Stimulated activated CD8-positive, alpha-beta memory T cell treated with anti-CD3 and anti-CD28 coated beads, Interleukin-4, amount 100 ng/mL, for 4 hours (primary cell): ENCODE measurements around the gene CRYGA.

Experiments
- DNase-seq, 2 donors: peaks; one replicate each; pipeline ENCODE4 v3.0.0-alpha.2; 2020; ENCODE audit warnings: low read depth in 2 of 2, low spot score in 1 of 2

The CRYGA gene

GRCh38 chr2:208163489-208163888 is at the start of gene CRYGA:
CRYGA (minus strand) TSS chr2:208163589; CDS start chr2:208163556, 33 bp downstream.
- no peak for DNase-seq

GRCh38 chr2:208210688-208211451 is 47.5 kb upstream of the CRYGA start:
- DNase-seq, result no peak

- DNase-seq, result no peak
Measured at GRCh38 chr2:208208335-208209085, 45.1 kb upstream of the CRYGA start.

GRCh38 chr2:208207769-208208168 is 44.4 kb upstream of the CRYGA start:
- DNase-seq, result no peak

- DNase-seq, result no peak
Measured at GRCh38 chr2:208204166-208204565, 40.8 kb upstream of the CRYGA start.

GRCh38 chr2:208195531-208195930 is 32.1 kb upstream of the CRYGA start:
- DNase-seq, result no peak

DNA sequence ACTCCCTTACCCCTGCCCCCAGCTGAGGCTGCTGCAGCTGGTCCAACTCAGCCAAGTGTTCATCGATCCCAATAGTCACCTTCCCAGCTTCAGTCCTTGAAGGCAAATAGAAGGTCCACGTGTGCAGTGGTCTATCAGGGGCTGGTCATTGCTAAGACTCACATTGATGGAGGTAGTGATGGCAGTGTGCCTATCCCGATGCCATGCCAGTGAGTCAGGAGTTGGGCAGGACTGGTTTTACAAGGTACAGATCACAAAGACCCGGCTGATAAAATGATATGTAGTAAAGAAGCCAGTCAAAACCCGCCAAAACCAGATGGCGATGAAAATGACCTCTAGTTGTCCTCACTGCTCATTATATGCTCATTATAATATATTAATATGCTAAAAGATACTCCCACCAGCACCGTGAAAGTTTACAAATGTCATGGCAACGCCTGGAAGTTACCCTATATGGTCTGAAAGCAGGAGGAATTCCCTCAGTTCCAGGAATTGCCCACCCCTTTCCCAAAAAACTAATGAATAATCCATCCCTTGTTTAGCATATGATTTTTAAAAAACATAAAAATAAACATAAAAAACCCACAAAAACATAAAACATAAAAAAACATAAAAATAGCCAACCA is 29.3 kb upstream of the CRYGA start:
- DNase-seq, result no peak

DNA sequence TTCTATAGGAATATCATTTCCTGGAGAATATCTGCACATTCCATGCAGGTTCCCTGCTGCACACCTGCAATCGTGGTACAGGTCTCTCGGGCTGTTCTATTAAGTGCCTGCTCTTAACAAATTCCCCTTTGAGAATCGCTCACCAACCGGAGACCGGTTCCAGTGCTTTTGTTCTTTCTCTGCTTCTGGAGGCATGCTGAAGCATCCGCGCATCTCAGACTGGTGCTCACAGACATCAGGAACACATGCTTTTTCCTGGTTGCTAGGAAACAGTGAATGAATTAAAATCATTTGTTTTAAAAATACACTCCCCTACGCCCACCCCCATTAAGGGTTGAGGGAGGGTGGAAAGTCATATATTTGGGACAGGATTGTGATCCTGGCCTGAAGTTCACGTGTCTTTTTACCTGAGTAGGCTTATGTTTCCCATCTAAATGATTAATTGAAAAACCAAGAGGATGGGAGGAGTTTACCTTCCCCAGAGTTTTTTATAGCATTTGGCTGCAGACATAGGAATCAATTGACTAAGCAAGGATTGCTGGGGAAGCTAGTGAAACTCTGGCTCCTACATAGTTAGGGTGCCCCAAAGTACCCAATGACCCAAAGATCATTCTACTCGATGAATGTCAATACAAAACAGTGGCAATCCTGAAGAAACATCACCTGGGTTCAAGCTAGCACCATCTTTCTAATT is 26.6 kb upstream of the CRYGA start, which contains the start of gene C2orf80:
Gene C2orf80 (minus strand): TSS at position 221 of the 694 bp plus-strand sequence. CDS start 3,044 bp downstream, outside the sequence.
- no peak for DNase-seq

GRCh38 chr2:208189069-208189809 is 25.9 kb upstream of the CRYGA start:
- no peak for DNase-seq

DNA sequence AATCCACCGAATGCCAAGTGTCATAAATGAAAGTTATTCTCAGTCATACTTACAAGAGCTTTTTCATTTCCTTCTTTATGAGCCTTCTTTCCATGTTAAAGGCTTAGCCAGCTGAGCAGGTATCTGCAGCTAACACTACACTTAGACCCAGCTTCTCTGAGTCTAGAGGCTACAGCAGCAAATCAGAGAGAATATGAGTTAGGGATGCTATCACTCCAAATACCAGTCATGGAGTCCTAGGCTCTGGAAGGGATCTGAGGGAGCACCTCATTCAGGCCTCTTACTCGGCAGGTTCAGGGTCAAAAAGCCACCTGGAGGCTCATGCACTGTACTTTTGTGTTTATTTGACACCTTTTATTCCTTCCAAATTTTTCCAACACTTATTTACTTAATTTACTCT is 23.5 kb upstream of the CRYGA start:
- no peak for DNase-seq

DNA sequence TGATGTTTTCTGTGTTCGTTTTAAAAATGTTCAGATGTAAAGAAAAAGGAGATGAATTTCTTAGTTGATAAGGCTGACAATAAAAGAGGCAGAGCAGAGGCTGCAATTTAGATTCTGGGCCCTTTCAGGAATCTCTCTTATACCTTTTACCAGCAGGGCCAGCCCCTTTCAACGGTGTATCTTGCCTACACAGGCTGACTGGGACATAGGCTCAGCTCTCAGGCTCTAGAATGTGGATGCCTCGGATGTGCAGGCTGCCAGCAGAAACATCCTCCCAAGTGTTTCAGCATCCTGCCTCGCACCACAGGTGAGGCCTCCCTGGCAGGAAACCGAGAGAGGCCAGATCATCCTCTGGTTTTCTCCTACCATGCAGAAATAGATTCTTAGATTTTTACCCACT is 23.1 kb upstream of the CRYGA start:
- DNase-seq, result no peak

DNA sequence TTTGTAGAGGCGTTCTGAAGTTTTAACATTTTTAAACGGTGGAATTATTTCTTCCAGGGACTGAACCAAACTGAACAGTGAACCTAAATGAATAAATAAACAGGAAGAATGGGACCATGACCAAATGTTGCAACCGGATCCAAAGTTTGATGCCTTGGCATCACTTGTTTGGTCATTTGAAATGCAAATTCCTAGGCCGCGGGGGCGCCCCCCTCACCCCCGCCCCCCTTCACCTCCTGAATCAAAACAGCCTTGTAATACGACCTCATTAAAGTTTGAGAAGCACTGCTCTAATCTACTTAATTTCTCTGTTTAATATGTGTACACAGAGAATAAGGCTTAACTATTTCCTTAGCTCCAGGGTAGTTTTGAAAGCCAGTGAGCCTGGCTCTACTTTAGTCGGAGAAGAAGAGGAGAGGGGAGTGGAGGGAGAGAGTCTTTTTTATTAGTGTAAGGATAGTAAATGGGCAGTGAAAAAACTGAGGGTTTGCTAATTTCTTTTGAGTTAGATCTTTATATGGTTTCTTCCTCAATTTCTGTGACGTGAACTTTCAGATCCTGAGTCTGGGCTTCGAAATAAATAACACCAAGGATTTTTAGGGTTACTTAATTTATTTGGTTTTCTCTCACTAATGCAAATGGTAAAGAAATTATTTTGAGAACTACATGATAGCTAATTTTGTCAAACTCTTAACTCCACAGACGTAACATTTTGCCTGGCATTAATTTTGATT is 20.8 kb upstream of the CRYGA start:
- no peak for DNase-seq

DNA sequence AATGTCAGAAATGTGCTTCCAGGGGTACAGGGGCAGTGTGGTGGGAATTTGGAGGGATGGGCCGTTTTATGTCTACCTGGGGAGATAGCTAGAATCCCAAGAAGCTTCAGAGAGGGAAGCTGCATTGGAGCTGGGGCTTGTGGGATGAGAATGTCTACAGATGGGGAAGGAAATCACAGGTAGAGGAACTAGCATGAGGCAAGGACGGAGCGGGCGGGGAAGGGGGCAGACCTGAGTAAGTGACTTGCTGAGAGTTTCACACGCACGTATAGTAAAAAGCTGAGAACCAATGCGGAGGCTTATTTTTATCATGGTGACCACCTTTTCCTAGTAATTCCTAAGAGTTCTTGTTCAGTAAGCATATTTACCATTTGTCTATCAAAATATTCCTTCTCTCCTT is 20.1 kb upstream of the CRYGA start:
- no peak for DNase-seq

DNA sequence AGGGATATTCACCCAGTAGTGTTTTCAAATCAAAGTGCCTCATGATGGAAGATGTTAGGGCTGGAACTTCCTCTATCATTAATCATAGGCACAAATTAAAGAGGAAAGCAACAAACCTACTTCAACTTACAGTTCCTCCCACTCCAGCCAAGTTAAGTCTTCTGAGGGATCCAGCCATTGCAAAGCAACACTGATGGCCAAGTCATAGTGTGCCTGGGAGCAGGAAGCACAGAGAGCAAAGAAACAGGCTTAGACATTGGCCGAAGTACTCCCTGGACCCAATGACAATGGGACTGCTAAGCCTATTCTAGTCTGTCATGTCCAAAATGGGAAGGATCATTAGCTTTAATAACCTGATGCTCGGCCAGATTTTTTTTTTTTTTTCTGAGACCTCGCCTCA is 19.4 kb upstream of the CRYGA start:
- no peak for DNase-seq

DNA sequence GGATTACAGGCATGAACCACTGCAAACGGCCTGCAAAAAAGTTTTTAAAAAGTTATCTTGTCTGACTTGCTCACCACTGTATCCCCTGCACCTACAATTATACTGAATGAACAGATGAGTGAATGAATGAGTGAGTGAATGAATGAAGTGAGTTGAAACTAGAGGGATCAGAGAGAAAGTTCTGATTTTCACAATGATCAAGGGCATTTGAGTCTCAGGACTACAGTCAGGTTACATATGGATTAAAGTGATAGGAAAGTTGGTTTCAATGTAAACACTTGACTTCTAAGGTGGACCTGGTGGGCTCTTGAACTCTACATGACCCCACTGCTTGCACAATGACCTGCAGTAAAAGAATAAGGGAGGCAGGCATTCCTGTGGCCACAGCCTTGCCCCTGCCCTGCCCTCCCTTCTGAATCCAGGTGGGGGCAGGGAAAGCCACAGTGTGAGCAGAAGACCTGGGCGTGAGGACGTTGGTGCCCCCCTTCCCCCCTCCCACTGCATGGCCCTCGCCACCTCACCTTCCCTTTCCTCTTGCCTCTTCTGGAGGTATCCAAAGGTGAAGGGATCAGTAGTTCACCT is 15.7 kb upstream of the CRYGA start:
- DNase-seq, result no peak

DNA sequence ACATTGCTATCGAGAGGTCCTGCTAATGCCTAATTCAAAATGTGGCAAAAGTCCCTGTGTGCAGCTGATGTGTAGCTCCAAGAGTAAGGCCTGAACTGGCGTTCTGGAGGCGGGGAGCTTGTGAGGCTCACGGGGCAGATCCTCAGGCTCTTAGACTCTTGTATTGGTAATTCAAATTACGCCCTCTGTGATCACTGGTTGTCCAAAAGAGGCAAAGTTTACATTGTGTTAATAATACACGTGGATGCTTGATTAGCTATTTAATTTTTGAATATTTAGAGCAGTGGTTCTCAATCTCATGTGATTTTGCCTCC is 12.4 kb upstream of the CRYGA start:
- no peak for DNase-seq

DNA sequence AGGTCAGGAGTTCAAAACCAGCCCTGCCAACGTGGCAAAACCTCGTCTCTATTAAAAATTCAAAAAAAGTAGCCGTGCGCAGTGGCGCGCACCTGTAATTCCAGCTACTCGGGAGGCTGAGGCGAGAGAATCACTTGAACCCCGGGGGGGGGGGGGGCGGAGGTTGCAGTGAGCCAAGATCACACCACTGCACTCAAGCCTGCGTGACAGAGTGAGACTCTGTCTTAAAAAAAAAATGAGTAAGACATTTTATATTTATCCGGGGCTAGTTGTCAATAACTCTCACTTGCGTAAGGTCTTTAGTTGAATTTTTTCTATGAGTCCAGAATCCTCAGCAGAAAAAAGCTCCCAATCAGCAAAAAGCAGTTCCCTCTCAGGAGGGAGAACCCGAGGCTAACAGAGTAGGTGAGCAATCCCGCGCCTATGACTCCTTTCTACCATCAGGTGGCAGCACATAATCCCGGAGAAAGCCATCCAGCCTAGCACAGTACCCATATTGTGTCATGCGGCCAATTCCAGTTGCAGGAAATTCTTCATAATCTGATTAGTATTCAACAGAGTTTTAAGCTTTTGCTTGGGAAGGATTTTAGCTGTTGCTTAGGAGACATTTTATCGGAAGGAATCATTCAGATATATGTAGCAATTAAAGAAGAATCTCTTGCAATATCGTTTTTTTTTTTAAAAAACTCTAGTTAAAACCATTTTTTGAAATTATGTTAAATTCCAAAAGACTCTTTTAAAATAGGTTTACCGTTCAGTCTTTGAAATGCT is 11.9 kb upstream of the CRYGA start:
- peak; percentile 15 to 23 for DNase-seq

DNA sequence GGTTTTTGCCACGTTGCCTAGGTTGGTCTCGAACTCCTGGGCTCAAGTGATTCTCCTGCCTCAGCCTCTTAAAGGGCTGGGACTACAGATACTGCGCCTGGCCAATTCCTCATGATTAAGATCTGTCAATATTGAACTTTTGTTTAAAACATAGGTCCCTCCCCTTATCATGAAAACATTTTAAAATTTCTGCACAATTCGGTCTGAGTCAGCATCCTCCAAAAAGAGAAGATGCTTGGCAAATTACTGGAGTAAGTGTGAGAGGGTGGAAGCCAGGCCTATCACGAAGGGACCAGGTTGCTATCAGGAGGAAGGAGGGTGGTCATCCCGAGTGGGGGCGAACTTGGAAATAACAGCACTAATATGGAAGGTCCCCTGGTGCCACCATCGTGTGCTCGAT is 10.8 kb upstream of the CRYGA start:
- no peak for DNase-seq

- DNase-seq, result no peak
Measured at GRCh38 chr2:208172125-208172524, 8.7 kb upstream of the CRYGA start.
